Hippocampal formation (tissue), 2 donors: ENCODE data around the gene PIBF1.
"Not testable (repeated sequence)": the region's sequence is repeated elsewhere in the genome, so short reads cannot be mapped to it uniquely, and the experiment has no call there.

ENCODE experiments used
- DNase-seq, 2 donors: peaks; one replicate each; lab custom pipeline; 2025; lab: John Stamatoyannopoulos, UW

Gene PIBF1

DNA sequence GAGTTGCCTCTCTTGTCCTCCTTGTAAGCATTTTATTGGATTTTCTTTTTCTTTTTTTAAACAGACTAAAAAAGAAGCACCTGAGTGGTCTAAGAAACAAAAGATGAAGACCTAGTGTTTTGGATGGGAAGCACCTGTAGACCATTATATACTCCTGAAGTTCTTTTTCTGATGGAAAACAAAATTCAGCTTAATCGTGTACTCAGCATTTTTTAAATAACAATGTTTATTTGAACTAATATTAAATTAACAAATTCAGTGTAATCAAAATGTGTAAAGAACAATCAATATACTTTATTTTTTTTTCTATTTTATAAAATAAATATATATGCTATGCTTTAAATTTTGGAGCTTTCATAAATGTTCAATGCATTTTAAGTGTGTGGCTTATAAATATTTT is 233.9 kb downstream of the PIBF1 start:
- no peak for DNase-seq

- DNase-seq: no peak
Measured at GRCh38 chr13:73018336-73018735, 236.4 kb downstream of the PIBF1 start.

- DNase-seq: no peak
Measured at GRCh38 chr13:73025217-73026012, 243.5 kb downstream of the PIBF1 start.

DNA sequence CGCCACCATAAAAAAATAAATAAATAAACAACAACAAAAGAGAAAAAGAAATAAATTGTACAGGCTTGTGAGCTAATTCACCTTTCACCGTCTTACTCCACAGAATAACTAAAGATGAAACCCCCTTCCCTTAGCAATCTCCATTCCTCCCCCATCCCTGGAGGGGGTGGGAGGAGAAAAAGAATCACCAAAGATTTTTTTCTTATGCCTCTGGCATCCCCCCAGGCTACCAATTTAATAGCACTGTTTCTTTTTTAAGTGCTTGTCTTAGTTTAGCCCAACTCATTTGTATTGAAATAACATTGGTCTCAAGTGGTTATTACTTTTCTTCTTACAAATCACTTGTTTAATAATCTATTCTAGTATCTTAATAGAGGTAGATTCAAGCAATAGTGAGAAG is 253.0 kb downstream of the PIBF1 start:
- DNase-seq: no peak

DNA sequence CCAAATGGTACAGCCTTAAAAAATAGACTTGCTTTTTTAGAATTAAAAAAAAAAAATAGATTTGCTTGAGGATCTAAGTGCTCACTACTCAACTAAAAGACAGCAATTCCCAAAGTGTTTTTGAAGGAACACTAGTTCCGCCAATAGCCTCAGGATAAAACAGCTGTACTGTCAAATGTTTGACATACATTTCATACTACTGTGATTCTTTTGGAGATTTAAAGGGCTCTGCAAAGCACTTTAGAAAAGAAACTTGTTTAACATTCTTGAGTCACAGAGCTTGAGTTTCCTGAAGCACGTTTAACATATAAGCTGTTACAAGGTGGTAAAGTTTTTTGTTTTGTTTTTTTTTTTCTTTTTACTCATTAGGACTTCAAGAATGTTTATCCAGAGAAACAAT is 253.7 kb downstream of the PIBF1 start:
- no peak for DNase-seq

- DNase-seq: no peak
Measured at GRCh38 chr13:73036566-73036965, 254.6 kb downstream of the PIBF1 start.

GRCh38 chr13:73038064-73038463 is 256.1 kb downstream of the PIBF1 start:
- DNase-seq: no peak

DNA sequence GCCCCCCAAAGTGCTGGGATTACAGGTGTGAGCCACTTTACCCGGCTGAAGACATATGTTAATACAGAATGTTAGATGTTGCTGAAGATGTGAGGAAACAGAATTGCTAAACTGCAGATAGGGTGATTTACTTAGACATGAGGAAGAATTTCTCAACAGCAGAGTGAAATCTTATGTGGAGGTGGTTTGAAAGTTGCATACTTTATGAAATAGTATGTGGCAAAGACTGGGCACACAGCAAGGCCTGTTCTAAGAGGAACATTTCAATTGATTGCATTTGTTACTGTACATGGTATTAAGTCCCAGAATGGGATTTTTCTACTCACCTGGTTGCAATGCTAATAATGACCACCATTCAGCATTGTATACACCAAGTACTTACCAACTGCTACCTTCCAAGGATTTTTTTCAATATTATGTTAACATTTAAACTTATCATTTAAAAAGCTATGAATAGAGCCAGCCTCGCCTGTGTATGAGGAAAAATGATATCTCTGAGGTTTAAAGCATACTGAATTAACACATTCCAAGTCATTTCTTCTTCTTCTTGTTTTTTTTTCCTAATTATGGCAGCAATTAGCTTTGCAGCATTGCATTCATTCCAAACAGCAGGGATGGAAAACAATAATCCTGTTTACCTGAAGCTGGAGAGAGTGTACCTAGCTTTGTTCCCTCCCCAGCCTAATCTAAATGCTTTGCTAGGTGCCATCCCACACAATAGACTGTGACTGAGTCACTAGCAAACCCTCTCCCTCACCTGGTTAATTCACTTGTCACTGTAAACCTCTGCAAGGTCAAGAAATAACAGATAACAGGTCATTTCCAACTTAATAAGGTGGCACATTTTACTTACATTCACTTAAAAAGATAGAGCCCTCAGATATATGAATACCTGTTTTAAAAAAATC is 257.5 kb downstream of the PIBF1 start:
- DNase-seq: no peak

- DNase-seq: no peak
Measured at GRCh38 chr13:73040484-73040883, 258.6 kb downstream of the PIBF1 start.

DNA sequence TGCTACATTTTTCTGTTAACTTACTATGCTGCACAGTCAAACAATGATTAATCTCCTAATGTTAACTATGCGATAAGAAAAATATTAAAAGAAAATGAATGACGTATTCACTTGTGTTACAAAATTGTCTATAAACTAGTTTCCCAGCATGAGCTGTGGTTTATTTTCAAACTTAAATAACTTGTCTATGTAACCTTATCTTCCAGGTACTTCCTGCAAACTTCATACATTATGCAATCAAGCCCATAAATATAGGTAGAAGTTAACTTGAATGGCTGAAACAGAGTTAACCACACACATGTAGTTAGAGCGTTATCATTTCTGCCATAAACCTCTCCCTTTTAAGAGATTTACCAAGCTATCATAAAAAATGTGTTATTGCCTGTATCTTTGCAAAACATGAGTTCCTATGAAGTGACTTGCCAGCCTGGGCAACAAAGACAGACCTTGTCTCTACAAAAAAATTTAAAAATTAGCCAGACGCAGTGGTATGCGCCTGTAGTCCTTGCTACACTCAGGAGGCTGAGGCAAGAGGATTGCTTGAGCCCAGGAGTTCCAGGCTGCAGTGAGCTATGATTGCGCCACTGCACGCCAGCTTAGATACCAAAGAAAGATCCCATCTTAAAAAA is 259.1 kb downstream of the PIBF1 start:
- DNase-seq: no peak

- DNase-seq: no peak
Measured at GRCh38 chr13:73045031-73045430, 263.1 kb downstream of the PIBF1 start.

GRCh38 chr13:73048615-73049014 is 266.7 kb downstream of the PIBF1 start:
- not testable (repeated sequence) for DNase-seq

GRCh38 chr13:73054712-73055111 is 272.8 kb downstream of the PIBF1 start:
- no peak for DNase-seq

GRCh38 chr13:73055813-73056564 is 274.1 kb downstream of the PIBF1 start:
- DNase-seq: no peak

GRCh38 chr13:73056565-73056962 is 274.6 kb downstream of the PIBF1 start:
- no peak for DNase-seq

DNA sequence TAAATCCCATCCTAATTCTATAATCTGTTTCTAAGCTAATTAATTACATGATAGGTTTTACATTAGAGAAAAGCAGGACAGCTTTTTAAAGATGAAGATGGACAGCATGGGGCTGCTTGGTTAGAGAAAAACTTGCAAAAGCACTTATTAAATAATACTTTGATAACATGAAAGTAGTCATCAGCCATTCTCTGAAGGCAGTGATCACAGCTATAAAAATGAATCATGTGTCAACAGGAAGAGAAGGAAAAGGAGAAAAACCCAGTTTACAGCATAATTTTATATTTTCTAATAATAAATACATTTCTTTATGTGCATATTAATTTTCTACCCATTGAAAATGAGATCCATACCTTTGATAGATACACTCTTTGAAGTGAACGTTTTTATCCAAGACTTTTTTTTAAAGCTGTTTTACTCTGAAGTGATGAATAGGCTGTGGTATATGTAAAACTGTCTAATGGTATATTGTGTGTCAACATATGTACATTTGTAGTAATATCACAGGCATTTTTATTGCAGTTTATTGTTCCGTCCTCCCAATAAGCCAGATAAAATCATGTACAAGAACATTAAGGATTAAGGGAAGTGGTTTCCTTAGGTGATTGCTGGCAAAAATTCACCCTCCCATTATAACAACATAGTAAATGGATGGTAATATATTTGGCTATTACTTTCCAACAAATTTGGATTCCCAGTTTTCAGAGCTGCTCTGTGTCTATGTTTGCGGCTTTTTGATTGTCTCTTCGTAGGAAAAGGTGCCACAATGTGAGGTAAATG is 275.5 kb downstream of the PIBF1 start:
- no peak for DNase-seq

GRCh38 chr13:73058064-73058313 is 276.1 kb downstream of the PIBF1 start:
- no peak for DNase-seq

- DNase-seq: no peak
Measured at GRCh38 chr13:73058432-73058735, 276.5 kb downstream of the PIBF1 start.

GRCh38 chr13:73058736-73059459 is 277.0 kb downstream of the PIBF1 start, which contains the start of gene KLF5:
KLF5 (plus strand) TSS chr13:73059005; CDS start chr13:73059328, 323 bp downstream.
- peak; percentile 69 to 77 for DNase-seq

DNA sequence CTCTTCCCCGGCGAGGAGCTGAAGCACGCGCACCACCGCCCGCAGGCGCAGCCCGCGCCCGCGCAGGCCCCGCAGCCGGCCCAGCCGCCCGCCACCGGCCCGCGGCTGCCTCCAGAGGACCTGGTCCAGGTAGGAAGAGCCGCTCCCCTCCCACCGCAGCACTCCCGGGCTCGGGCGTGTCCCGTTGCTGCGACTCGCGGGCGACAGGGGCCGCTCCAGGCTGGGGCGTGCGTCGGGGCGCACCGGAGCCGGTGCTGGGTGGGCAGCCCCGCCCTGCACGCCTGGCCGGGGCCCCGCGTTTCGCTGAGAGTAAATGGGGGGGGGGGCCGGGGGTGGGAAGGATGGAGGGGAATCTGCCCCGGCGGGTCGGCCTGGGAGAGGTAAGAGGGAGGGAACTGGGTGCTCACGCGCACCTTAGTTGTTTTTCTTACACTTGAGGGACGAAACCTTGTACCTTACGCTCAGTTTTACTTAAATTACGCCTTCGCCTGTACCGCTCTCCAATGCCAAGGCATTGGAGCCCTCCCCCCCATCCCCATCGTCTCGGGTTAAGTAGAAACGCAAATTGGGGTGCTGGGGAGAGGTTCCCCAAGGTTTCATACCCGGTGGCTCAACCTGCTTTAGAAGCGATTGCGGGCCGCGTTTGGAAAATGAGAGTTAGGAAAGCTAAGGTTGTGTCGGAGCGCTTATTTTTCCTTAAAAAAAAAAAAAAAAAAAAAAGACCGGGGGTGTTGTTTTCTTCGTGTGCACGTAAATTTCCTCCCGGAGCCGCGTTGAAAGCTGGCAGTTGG is 277.7 kb downstream of the PIBF1 start:
- DNase-seq: no peak
